Uterus (tissue), 4 donors: Measurements from ENCODE around the gene RFK. TPM values are rescaled to one million over a fixed set of nuclear protein-coding genes. Genes with fewer than 3 reads are reported as not detected.

ENCODE experiments used
- DNase-seq, 2 donors: peaks; one replicate each; pipeline ENCODE4 v3.0.0-alpha.2; 2019 to 2020
- H3K27ac ChIP-seq, 2 donors: fragments of 200-600 bp; sonication (generic); 1 replicate in 1 of 2; 2 replicates in 1 of 2; pipeline ENCODE4 v1.5.1; 2016 to 2018
- H3K27me3 ChIP-seq, 2 donors: fragments of 200-600 bp; sonication (generic); one replicate each; pipeline ENCODE4 v1.5.1; 2018 to 2019; ENCODE audit warnings: control low read depth in 1 of 2
- H3K36me3 ChIP-seq, 2 donors: fragments of 200-600 bp; sonication (generic); one replicate each; pipeline ENCODE4 v1.5.1; 2019; ENCODE audit warnings: control low read depth in 1 of 2
- H3K4me1 ChIP-seq, 2 donors: fragments of 200-600 bp; sonication (generic); one replicate each; pipeline ENCODE4 v1.5.1; 2018 to 2019; ENCODE audit warnings: control low read depth in 1 of 2
- H3K4me3 ChIP-seq, 2 donors: fragments of 200-600 bp; sonication (generic); 1 replicate in 1 of 2; 2 replicates in 1 of 2; pipeline ENCODE4 v1.5.1; 2018 to 2019; ENCODE audit warnings: mild to moderate bottlenecking in 1 of 2
- H3K9me3 ChIP-seq, 2 donors: fragments of 200-600 bp; sonication (generic); one replicate each; pipeline ENCODE4 v1.5.1; 2019; ENCODE audit warnings: control low read depth in 1 of 2
- POLR2A ChIP-seq, 2 donors: fragments of 450-650 bp; IDR thresholded peaks; one replicate each; pipeline ENCODE4 v1.6.1; 2016; ENCODE audit warnings: antibody characterized with exemption in 2 of 2, mild to moderate bottlenecking in 1 of 2, moderate library complexity in 1 of 2
- intact Hi-C: fragments of 100-400 bp; cut with DNase I; formaldehyde crosslinking; loops from one replicate; pipeline ENCODE4 v1.15.1; 2023; ENCODE audit warnings: low total_unique reads
- total RNA-seq, 4 donors: library from RNA; depleted of rRNA in 3 of 4; stranded (reverse); fragments of >200 nt in 3 of 4; gene quantifications; one replicate each; pipeline versions ENCODE4 v1.1.0 to v1.2.4, GENCODE V29; 2014 to 2023
- TF ChIP-seq, protein P1 (sequence below), 4 experiments: fragments of 200-600 bp in 2 of 4; fragments of 450-650 bp in 2 of 4; sonication (generic) in 2 of 4; IDR thresholded peaks; one replicate each; pipeline ENCODE4 v1.5.1; 2016 to 2019; ENCODE audit warnings: antibody characterized with exemption in 4 of 4, mild to moderate bottlenecking in 2 of 4, moderate library complexity in 1 of 4
- donor health status: DM: yes; HTN: yes; CAD: no.

Gene RFK
- total RNA-seq, 4 donors from 2014 or later = 15.6 to 31.0 (median 19.2) TPM

DNA sequence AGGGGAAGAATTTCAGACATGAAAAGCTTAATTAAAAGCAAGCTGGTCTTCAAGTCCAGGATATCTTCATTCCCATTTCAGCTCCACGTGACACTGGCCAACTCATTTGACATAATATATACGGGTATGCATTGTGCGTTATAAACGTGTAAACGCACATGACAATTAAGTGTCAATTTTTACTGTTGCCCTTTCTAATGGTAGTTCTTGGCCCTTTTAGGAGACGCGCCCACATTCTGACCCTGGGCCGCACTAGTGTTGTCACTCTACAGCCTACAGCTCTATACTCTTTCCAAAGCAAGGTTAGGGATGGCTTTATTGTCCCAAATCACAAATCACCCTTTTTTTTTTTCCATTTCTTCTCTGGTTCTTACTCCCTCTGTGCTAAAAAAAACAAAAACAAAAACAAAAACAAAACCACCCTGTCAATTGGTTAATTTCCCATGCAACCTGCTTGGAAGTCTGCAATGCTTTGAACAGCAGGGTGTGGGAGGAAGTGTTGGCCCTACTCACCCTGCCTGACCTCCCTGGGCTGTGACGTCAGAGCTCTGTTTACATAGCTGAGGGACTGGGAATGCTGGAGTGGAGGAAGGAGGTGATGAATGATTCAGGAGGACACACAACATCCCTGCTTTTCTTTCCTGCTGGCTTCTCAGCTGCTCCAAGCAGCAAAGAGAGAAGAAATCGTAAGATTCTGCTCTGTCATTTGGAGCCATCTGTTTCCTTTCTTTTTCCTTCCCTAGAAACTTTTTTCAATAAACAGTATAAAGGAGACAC is 19.3 kb downstream of the RFK start:
- TF ChIP-seq, protein P1, sequence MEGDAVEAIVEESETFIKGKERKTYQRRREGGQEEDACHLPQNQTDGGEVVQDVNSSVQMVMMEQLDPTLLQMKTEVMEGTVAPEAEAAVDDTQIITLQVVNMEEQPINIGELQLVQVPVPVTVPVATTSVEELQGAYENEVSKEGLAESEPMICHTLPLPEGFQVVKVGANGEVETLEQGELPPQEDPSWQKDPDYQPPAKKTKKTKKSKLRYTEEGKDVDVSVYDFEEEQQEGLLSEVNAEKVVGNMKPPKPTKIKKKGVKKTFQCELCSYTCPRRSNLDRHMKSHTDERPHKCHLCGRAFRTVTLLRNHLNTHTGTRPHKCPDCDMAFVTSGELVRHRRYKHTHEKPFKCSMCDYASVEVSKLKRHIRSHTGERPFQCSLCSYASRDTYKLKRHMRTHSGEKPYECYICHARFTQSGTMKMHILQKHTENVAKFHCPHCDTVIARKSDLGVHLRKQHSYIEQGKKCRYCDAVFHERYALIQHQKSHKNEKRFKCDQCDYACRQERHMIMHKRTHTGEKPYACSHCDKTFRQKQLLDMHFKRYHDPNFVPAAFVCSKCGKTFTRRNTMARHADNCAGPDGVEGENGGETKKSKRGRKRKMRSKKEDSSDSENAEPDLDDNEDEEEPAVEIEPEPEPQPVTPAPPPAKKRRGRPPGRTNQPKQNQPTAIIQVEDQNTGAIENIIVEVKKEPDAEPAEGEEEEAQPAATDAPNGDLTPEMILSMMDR (IDR thresholded peaks at IDR 0.05) = no peak
- TF ChIP-seq POLR2A (IDR thresholded peaks at IDR 0.05) = no peak
- H3K4me3 ChIP-seq = no peak overlapping the region
- intact Hi-C loops = no loop called here
- H3K9me3 ChIP-seq = no peaks in the 10 kb centered on the region
- H3K27me3 ChIP-seq = no peaks in the 10 kb centered on the region
- peak overlapping the region in 1 of 2 donors; percentile 6 for H3K27ac ChIP-seq
- no peaks in the 10 kb centered on the region for H3K4me1 ChIP-seq
- DNase-seq = peak; percentile 75 to 77
- no peaks in the 10 kb centered on the region for H3K36me3 ChIP-seq

DNA sequence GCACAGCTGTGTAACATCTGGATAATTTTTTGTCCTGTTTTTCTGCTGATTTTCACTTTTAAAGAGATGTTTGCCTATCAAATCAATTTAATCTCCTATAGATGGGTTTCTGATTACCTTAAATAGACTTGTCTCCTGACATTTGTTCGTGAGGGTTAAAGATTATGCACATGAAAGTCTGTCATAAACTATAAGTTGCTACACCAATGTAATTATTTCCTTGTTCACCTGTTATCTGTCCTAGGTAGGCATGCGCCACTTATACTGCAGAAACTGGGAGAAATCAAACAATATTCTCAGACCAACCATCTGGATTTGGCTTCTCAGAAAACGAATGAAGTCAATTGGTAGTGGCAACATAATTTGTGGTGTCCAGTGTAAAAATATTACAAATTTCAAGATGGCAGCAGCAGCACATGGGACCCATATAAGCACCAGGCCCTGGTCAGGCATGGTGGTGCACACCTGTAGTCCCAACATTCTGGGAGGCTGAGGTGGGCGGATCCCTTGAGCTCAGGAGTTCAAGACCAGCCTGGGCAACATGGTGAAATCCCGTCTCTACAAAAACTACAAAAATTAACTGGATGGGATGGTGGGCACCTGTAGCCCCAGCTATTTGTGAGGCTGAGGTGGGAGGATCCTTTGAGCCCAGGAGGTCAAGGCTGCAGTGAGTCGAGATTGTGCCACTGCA is 20.3 kb downstream of the RFK start:
- H3K4me1 ChIP-seq = no peaks in the 10 kb centered on the region
- intact Hi-C loops = no loop called here
- H3K9me3 ChIP-seq = no peaks in the 10 kb centered on the region
- H3K27me3 ChIP-seq = no peaks in the 10 kb centered on the region
- TF ChIP-seq POLR2A (IDR thresholded peaks at IDR 0.05) = no peak
- TF ChIP-seq, protein P1 (IDR thresholded peaks at IDR 0.05) = no peak
- H3K4me3 ChIP-seq = no peak overlapping the region
- H3K36me3 ChIP-seq = no peaks in the 10 kb centered on the region
- no peak for DNase-seq
- H3K27ac ChIP-seq = no peak overlapping the region

DNA sequence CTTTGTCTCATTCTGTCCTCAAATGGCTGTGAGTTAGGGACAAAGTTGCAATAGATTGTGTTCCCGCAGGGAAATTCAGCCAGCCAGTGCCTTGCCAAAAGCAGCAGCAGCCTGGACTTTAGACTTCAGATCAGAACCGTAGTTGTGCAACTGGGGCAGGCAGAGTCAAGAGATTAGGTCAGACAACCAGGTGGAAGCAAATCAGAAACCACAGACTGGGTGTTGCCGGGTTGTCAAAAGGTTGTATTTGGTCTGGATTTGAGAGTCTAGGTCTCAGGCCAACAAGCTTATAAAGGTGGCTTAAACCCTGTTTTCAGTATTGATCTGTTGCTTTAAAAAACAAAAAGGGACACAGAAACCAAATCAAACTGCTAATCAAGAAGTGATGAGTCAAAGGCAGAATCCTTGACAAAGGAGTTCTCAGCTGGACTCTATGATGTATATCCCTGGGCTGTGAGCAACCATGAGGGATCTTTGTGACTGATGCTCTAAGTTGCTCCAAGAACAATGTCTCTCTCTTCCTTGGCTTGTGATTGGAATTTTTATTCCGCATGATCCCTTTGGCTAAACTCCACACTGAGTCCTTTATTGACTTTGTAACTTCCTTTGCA is 20.9 kb downstream of the RFK start:
- Histone ChIP-seq H3K27ac (peak overlapping the region in 1 of 2 donors; percentile 44), H3K36me3 (no peaks in the 10 kb centered on the region), H3K27me3 (no peaks in the 10 kb centered on the region), H3K9me3 (no peaks in the 10 kb centered on the region), H3K4me3 (no peak overlapping the region), H3K4me1 (no peaks in the 10 kb centered on the region)
- peak; percentile 55 to 61 for DNase-seq
- intact Hi-C loops = no loop called here
- no peak for TF ChIP-seq POLR2A (IDR thresholded peaks at IDR 0.05)
- TF ChIP-seq, protein P1 (IDR thresholded peaks at IDR 0.05) = no peak

DNA sequence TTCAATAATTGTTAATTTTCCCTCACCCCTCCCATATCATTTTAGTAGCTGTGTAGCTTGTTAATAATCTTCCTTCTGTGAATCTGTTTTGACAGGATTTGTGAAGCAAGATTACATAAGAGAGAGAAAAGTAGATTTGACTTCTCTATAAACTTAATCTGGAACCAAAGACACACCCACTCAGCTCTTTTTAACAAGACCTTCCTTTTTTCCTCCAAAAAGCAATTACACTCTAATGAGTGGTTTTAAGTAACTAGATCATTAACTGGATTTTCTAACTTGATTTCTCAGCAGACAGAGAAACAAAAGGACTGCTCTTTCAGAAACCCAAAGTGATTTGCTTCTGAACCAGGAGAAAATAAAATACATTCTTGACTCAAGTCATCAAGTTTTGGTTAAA is 21.9 kb downstream of the RFK start:
- H3K27ac ChIP-seq = peak overlapping the region in 1 of 2 donors; percentile 28
- no peaks in the 10 kb centered on the region for H3K9me3 ChIP-seq
- no peaks in the 10 kb centered on the region for H3K36me3 ChIP-seq
- no peaks in the 10 kb centered on the region for H3K27me3 ChIP-seq
- H3K4me1 ChIP-seq = no peaks in the 10 kb centered on the region
- no peak overlapping the region for H3K4me3 ChIP-seq
- DNase-seq = no peak
- intact Hi-C loops = no loop called here
- TF ChIP-seq, protein P1 (IDR thresholded peaks at IDR 0.05) = no peak
- TF ChIP-seq POLR2A (IDR thresholded peaks at IDR 0.05) = no peak

DNA sequence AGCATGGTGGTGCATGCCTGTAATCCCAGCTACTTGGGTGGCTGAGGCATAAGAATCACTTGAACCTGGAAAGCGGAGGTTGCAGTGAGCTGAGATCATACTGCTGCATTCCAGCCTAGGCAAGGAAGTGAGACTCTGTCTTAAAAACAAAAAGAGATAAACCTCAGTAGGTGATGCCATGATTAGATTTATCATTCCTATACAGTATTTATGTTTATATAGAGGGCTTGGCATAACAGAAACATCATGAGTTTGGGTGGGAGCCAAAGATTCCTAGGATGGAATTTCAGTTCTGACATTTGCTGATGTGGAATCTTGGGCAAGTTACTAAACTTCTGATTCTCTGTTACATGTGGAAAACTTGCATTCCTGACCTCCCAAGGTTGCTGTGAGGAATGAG is 22.3 kb downstream of the RFK start:
- Histone ChIP-seq H3K4me1 (no peaks in the 10 kb centered on the region), H3K4me3 (no peak overlapping the region), H3K9me3 (no peaks in the 10 kb centered on the region), H3K27ac (peak overlapping the region in 1 of 2 donors; percentile 28), H3K27me3 (no peaks in the 10 kb centered on the region), H3K36me3 (no peaks in the 10 kb centered on the region)
- no peak for TF ChIP-seq POLR2A (IDR thresholded peaks at IDR 0.05)
- TF ChIP-seq, protein P1 (IDR thresholded peaks at IDR 0.05) = no peak
- intact Hi-C loops = no loop called here
- DNase-seq = no peak
